ENCODE results near the gene SLC22A17. TPM values are rescaled to one million over a fixed set of nuclear protein-coding genes. Genes with fewer than 3 reads are reported as not detected.

The SLC22A17 gene
- total RNA-seq, 2 experiments from 2014 or later: 2.0 to 2.1 TPM

GRCh38 chr14:23349156-23349845 is 3.4 kb downstream of the SLC22A17 start:
- POLR2A ChIA-PET: no interaction called here
- CTCF ChIA-PET: no interaction called here

GRCh38 chr14:23348297-23348655 is 4.4 kb downstream of the SLC22A17 start:
- ChIA-PET CTCF (no interaction called here), POLR2A (no interaction called here)

- CTCF ChIA-PET: no interaction called here
These were observed 5.0 kb downstream of the SLC22A17 start for GRCh38 chr14:23347406-23348296.

GRCh38 chr14:23346693-23347405 is 5.8 kb downstream of the SLC22A17 start:
- CTCF ChIA-PET: no interaction called here
- POLR2A ChIA-PET: no interaction called here

More at GRCh38 chr14:23347406-23348296, 5.0 kb downstream of the SLC22A17 start:
- POLR2A ChIA-PET: no interaction called here

- POLR2A ChIA-PET: no interaction called here
These were observed 6.5 kb downstream of the SLC22A17 start for GRCh38 chr14:23345987-23346692.

GRCh38 chr14:23344481-23344880 is 8.2 kb downstream of the SLC22A17 start:
- ChIA-PET POLR2A (no interaction called here), CTCF (no interaction called here)

More at GRCh38 chr14:23345987-23346692, 6.5 kb downstream of the SLC22A17 start:
- CTCF ChIA-PET: interaction anchor here (0.6 to 0.9 kb wide), 3 partner anchors 20 to 254 kb away, joined by 3 to 5 read pairs (median 4); no protein-coding TSS in a partner anchor

- CTCF ChIA-PET: interaction anchor here (1.1 kb wide), 1 partner anchor 10 kb away, joined by 3 read pairs; no protein-coding TSS in a partner anchor
- POLR2A ChIA-PET: no interaction called here
These were observed 13.0 kb downstream of the SLC22A17 start for GRCh38 chr14:23339506-23340268.

- ChIA-PET POLR2A (no interaction called here), CTCF (interaction anchor here (2.3 kb wide), 1 partner anchor 44 kb away, joined by 7 read pairs; no protein-coding TSS in a partner anchor)
These were observed 17.1 kb downstream of the SLC22A17 start for GRCh38 chr14:23335623-23336022.

- CTCF ChIA-PET: interaction anchor here (1.0 to 6.8 kb wide), 2 partner anchors 52 to 54 kb away, joined by 3 to 40 read pairs; no protein-coding TSS in a partner anchor
- POLR2A ChIA-PET: no interaction called here
These were observed 24.5 kb downstream of the SLC22A17 start for GRCh38 chr14:23327947-23328744.

- POLR2A ChIA-PET: interaction anchor here (0.7 to 1.2 kb wide), 3 partner anchors 22 to 32 kb away, joined by 5 to 7 read pairs (median 6); partner anchors contain the start of gene PPP1R3E
These were observed 26.0 kb downstream of the SLC22A17 start for GRCh38 chr14:23326491-23327332.

GRCh38 chr14:23325746-23326145 is 26.9 kb downstream of the SLC22A17 start:
- ChIA-PET CTCF (interaction anchor here (1.4 to 6.8 kb wide), 3 partner anchors 20 to 55 kb away, joined by 3 to 40 read pairs (median 4); no protein-coding TSS in a partner anchor), POLR2A (interaction anchor here (0.6 to 1.1 kb wide), 3 partner anchors 21 to 631 kb away, joined by 4 to 7 read pairs (median 5); no protein-coding TSS in a partner anchor)

More at GRCh38 chr14:23326491-23327332, 26.0 kb downstream of the SLC22A17 start:
- CTCF ChIA-PET: interaction anchor here (0.6 to 6.8 kb wide), 5 partner anchors 19 to 214 kb away, joined by 3 to 40 read pairs (median 3); no protein-coding TSS in a partner anchor

GRCh38 chr14:23324993-23325392 is 27.7 kb downstream of the SLC22A17 start:
- ChIA-PET POLR2A (no interaction called here), CTCF (interaction anchor here (6.8 kb wide), 1 partner anchor 56 kb away, joined by 40 read pairs; no protein-coding TSS in a partner anchor)

GRCh38 chr14:23324455-23324846 is 28.2 kb downstream of the SLC22A17 start:
- ChIA-PET CTCF (interaction anchor here (6.8 kb wide), 1 partner anchor 56 kb away, joined by 40 read pairs; no protein-coding TSS in a partner anchor), POLR2A (no interaction called here)

- POLR2A ChIA-PET: interaction anchor here (1.0 kb wide), 1 partner anchor 21 kb away, joined by 4 read pairs; the partner anchor contains the start of gene PPP1R3E
- CTCF ChIA-PET: interaction anchor here (6.8 to 7.1 kb wide), 2 partner anchors 22 to 57 kb away, joined by 40 to 47 read pairs; partner anchors contain the start of gene PPP1R3E
These were observed 28.7 kb downstream of the SLC22A17 start for GRCh38 chr14:23323838-23324454.

Data from activated CD8-positive, alpha-beta memory T cell treated with anti-CD3 and anti-CD28 coated beads for 36 hours (primary cell).